Renal cortex interstitium (tissue), 11 donors: ENCODE measurements around the gene CSF3R. TPM values are rescaled to one million over a fixed set of nuclear protein-coding genes. Genes with fewer than 3 reads are reported as not detected.
A peak's percentile ranks its signal among the peaks of the same experiment; 100 is the strongest.

Source experiments
- DNase-seq, 11 donors: peaks; one replicate each; pipeline ENCODE4 v3.0.0-alpha.2; 2013; ENCODE audit warnings: low read depth in 9 of 11, low spot score in 4 of 11; ENCODE audit errors: extremely low read depth in 1 of 11
- polyA plus RNA-seq, 3 donors: library from polyadenylated mRNA; unstranded; fragments of 120-200 nt; gene quantifications; one replicate each; pipeline ENCODE4 v1.2.1, GENCODE V29; 2013; ENCODE audit not compliant: insufficient read length in 3 of 3

CSF3R gene
- polyA plus RNA-seq, 3 donors: 3.7 to 5.8 (median 5.4) TPM

DNA sequence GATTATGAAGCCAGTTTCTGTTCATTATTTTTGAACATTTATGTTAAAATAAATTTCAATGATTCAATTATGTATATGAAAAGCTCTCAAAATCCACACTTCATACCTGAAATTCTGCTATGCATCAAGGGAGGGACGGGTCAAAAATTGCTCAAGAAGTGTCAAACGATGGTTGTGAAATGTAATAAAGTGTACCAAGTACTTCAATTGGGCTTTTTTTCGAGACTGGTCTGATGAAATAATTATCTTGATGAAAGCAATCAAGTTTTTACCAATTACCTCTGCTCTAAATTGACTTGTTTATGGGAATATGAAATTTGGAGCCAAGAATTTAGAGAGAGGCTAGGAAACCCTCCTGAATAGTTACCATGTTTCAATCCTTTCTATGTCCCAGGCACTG is 40.4 kb downstream of the CSF3R start:
- DNase-seq: no peak

DNA sequence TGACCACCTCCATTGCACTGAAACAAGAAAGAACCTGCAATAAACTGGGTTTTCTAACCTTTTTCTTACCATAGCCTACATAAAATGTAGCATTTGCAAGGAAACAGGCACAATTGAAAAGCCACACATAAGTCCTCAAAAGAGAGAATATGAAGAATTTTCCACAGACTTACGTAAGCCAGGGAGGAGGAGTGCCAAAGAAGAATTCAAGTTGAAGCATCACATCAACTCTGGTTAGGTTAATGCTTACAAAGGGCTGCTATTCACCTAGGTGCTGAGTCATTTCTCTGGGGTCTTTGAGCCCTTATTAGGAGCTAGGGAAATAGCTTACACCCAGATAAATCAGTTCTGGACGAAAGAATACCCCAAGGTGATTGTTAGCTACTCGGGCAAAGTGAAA is 42.1 kb downstream of the CSF3R start:
- DNase-seq: no peak

GRCh38 chr1:36440044-36440443 is 42.7 kb downstream of the CSF3R start:
- DNase-seq: no peak

GRCh38 chr1:36438715-36439114 is 44.0 kb downstream of the CSF3R start:
- DNase-seq: no peak

GRCh38 chr1:36436821-36437220 is 45.9 kb downstream of the CSF3R start:
- no peak for DNase-seq

GRCh38 chr1:36433102-36433501 is 49.6 kb downstream of the CSF3R start:
- DNase-seq: no peak

- DNase-seq: peak in 1 of 11 donors; percentile 20
Observed at GRCh38 chr1:36432616-36433015, 50.1 kb downstream of the CSF3R start.

DNA sequence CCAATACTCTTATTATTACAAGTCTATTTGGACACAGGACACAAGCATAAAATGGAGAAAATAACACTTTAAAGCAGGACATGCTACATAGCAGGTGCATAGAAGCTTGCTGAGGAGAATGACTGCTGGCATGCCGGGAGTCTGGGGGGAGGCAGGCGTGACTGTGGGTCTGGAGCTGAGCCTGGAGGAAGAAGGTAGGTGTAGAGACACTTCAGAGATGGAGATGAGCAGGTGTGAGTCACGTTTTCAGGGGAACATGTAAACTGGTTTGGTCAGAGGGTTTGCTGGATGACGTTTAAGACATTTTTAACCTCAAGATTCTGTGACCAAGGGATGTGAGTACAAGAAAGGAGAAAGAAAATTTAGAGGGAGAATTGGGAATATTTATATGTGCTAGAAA is 56.9 kb downstream of the CSF3R start:
- no peak for DNase-seq

DNA sequence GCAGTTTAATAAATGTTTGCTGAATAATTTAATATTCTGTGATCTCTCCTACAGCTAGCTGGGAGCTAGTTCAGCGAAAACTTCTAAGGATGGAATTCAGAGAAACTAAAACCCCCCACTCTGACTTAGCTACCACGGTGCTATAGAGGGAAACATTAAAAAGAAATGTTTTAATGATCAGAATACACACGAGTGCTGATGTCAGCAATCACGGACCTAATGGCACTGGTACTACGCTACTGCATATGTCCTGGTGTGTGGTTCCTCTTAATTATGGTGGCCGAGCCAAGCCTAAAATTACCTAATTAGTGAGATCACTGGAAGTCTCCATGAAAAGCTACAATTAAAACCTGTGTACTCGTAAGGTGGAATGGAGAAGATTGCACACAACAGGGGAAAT is 61.1 kb downstream of the CSF3R start:
- DNase-seq: no peak

GRCh38 chr1:36420836-36421317 is 61.8 kb downstream of the CSF3R start:
- peak; percentile 52 to 74 (median 63) for DNase-seq

GRCh38 chr1:36420409-36420808 is 62.3 kb downstream of the CSF3R start:
- no peak for DNase-seq

- no peak for DNase-seq
Observed at GRCh38 chr1:36419569-36419968, 63.1 kb downstream of the CSF3R start.

DNA sequence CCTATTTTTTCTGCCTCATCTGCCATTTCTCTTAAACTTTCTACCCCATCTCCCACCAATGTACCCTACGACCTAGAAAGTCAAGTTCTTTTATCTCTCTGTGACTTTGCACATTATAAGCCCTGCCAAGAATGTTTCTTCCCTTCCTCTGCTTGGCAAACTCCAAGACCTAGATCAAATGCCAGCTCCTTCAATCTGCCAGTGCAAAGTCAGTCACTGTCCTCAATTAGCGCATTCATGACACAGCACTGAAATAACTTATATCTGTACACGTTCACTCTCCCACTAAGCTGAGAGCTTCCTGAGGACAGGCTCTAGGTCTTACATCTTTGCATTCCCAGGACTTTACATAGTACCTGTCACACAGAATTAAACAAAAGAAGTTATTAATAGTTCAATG is 63.6 kb downstream of the CSF3R start:
- DNase-seq: no peak

DNA sequence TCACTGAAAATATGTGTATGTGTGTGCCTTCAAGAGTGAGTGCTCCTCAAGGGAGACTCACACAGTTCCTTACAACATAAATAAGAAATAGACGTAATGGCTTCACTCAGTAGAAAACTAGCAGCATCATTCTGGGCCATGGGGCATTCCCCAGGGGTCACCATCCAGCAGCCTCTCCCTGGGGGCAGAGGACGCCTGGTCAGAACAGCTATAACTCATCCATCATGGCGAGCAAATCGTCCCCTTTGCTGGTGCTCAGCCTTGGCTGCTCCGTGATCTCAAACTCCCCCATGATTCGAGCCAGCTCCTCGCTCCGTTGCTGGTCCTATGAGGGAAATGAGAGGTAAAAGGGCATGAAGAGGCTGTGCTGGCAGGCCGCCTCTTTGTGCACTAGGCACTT is 64.8 kb downstream of the CSF3R start:
- no peak for DNase-seq

Other genes starting within 250 kb of the CSF3R start
- 10 to 100 TPM; 19.0 to 43.2 (median 30.3) TPM for gene SH3D21, start 176.5 kb downstream of the CSF3R start, polyA plus RNA-seq
- gene EVA1B, start 159.3 kb downstream of the CSF3R start, polyA plus RNA-seq: 100 to 1,000 TPM in 1 of 3 donors, 10 to 100 TPM in 2; 38.1 to 102 (median 89.8) TPM
- gene STK40, start 97.0 kb downstream of the CSF3R start, polyA plus RNA-seq: 10 to 100 TPM; 40.2 to 47.7 (median 42.0) TPM
- gene LSM10, start 85.0 kb downstream of the CSF3R start, polyA plus RNA-seq: 10 to 100 TPM; 22.1 to 28.7 (median 24.3) TPM
- gene OSCP1, start 32.5 kb downstream of the CSF3R start, polyA plus RNA-seq: 10 to 100 TPM; 21.2 to 32.4 (median 22.6) TPM
- gene MRPS15, start 18.5 kb downstream of the CSF3R start, polyA plus RNA-seq: 10 to 100 TPM; 70.7 to 72.8 (median 72.6) TPM